Measurements from ENCODE around the gene GPC6.

GPC6 gene

DNA sequence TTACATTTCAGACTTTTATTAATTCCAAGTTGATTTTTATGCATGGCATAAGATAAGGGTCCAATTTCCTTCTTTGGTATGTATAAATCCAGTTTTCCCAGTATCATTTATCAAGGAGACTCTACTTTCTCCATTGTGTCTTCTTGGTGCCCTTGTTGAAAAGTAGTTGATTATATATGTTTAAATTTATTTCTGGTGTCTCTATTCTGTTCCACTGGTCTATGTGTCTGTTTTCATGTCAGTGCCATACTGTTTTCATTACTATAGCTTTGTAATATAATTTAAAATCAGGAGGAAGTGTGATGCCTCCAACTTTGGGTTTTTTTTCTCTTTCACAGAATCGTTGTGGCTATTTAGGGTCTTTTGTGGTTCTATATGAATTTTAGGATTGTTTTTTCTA is 1019.9 kb downstream of the GPC6 start:
- no peak overlapping the region for H3K4me3 ChIP-seq (ENCODE audit: low read depth, low read length)
- TF ChIP-seq, protein P1, sequence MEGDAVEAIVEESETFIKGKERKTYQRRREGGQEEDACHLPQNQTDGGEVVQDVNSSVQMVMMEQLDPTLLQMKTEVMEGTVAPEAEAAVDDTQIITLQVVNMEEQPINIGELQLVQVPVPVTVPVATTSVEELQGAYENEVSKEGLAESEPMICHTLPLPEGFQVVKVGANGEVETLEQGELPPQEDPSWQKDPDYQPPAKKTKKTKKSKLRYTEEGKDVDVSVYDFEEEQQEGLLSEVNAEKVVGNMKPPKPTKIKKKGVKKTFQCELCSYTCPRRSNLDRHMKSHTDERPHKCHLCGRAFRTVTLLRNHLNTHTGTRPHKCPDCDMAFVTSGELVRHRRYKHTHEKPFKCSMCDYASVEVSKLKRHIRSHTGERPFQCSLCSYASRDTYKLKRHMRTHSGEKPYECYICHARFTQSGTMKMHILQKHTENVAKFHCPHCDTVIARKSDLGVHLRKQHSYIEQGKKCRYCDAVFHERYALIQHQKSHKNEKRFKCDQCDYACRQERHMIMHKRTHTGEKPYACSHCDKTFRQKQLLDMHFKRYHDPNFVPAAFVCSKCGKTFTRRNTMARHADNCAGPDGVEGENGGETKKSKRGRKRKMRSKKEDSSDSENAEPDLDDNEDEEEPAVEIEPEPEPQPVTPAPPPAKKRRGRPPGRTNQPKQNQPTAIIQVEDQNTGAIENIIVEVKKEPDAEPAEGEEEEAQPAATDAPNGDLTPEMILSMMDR (IDR thresholded peaks at IDR 0.05; ENCODE audit: low read depth, low read length), result no peak

DNA sequence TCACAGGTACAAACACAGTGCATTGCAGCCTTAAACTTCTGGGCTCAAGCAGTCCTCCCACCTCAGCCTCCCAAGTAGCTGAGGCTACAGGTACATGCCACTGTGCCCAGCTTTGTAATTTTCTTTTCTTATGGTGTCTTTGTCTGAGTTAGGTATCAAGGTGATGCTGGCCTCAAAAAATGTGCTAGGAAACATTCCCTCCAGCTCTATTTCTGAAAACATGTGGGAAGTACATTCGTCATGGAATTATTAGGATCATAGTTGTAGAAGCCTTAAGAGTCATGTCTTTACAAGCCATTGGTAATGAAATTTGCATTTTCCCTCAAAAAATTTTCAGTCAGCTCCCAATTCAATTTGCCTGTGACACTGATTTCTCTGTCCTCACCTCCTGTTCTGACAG is 1021.3 kb downstream of the GPC6 start:
- H3K4me3 ChIP-seq (ENCODE audit: low read depth, low read length), result no peak overlapping the region
- TF ChIP-seq, protein P1 (IDR thresholded peaks at IDR 0.05; ENCODE audit: low read depth, low read length), result no peak

DNA sequence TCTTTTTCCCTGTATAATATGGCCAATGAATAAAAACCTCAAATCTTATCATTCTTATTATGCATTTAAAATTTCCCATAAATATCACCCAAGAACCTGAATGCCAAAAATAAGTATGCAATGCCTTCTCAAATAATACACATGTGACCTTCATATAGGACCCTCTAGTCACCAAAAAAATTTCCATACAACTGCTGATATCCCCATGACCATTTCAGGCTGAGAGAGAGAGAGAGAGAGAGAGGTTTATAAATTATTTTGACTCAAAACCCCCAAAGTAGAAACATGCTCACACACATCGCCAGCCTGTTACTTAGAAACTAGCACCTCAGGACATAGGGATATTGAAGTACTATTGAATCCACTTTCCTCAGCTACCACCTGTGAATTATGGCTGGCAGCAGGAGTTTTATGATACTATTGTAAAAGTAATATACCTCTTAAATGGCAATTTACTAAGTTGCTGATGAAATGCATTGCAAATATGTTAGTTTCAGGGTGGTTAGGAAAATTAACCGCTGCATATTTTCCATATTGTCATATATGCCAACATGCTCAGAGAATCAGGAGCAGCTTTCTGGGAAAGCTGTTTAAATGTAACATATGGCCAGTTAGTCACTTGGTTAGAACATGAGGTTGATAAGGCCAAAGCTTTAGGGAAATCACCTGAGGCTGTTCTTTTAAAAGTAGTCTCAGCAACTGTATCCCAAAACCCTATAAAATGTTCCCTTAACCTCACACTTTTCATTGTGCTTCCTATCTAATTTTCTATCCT is 1022.0 kb downstream of the GPC6 start:
- TF ChIP-seq, protein P1 (IDR thresholded peaks at IDR 0.05; ENCODE audit: low read depth, low read length), result no peak

DNA sequence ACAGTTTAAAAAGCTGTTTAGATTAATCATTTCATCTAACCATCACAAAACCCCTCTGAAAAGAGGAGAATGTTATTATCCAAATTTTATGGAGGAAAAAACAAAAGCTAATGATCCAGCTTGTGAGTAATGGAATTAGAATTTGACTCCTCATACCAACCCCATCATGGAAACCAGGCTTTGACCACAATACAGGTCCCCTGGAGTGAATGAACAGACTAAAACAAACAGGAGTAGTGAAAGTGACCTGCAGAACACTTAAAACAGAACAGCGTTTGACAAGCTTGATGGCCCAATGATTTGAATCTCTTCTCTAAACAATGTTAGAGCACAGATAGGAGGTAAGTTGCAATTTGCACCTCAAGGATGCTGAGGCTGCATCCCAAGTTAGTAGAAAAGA is 1022.9 kb downstream of the GPC6 start:
- TF ChIP-seq, protein P1 (IDR thresholded peaks at IDR 0.05; ENCODE audit: low read depth, low read length), result no peak
- no peak overlapping the region for H3K4me3 ChIP-seq (ENCODE audit: low read depth, low read length)

More for the DNA sequence above, 1022.0 kb downstream of the GPC6 start:
- no peak overlapping the region for H3K4me3 ChIP-seq (ENCODE audit: low read depth, low read length)

DNA sequence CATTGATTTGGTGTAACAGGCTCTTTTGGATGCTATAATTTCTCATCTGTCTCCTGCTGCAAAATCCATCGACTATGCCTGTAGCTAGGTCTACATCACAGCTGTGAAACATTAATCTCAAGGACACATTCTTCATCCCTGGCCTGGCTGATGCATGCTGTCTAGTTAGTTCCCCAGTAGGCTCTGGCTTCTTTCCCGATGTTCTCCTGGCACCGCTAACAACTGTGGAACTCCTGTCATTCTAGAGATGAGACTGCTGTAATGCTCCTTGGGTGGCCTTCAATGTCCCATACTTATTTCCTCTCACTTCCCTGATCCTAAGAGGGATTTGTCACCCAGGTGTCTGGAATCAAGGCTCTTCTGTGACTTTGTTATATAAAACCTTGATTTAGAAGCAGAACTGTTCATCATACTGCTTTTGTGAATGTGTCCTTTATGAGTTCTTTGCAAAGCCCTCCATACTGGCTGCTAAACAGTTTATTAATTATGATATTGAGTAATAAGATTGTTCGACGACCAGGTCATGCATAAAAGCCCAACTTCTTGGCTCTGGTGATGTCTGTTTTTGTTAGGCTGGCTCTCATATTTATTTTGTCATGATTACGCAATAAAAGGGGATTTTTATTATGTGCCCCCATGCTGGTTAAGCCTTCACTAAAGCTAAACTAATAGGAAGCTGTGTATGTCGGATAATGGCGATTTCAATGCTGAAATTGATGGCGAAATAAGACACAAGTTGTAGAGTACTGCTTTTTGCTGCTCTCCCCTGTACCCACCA is 1025.4 kb downstream of the GPC6 start:
- TF ChIP-seq, protein P1 (IDR thresholded peaks at IDR 0.05; ENCODE audit: low read depth, low read length), result no peak
- H3K4me3 ChIP-seq (ENCODE audit: low read depth, low read length), result no peak overlapping the region

DNA sequence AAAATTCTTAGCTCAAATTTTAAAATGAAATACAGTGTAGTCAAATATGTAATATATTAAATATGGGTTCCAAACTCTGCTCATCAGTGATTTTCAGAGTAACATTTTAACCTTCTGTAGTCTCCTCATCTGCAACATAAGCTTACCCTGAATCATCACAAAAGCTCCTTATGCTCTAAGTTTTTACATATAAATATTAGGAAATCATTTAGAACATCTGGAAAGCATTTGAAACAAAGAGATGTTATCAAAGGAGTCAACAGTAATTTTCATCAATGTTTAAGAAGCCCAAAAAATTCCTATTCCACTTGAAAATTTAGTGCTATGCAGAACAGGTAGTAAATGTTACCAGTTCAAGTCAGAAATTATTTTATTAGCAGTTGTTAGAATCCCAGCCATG is 1028.1 kb downstream of the GPC6 start:
- no peak overlapping the region for H3K4me3 ChIP-seq (ENCODE audit: low read depth, low read length)
- TF ChIP-seq, protein P1 (IDR thresholded peaks at IDR 0.05; ENCODE audit: low read depth, low read length), result no peak

DNA sequence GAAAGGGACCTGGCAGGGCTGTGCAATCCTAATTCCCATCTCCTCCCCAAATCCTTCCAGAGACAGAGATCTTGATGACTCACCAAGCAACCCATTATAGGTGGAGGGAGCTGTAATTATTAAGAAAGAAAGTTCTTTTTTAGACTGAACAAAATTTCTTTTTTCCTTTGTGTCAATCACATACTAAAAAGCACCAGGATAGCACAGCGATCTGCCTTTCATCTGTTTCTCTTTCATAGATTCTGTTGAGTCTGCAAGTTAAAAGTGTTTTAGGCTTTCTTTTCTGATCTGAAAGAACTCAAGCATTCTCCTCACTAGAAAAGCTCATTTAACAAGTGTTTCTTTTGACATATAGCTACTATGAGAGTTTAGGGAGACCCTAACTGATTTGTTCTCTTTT is 1030.1 kb downstream of the GPC6 start:
- TF ChIP-seq, protein P1 (IDR thresholded peaks at IDR 0.05; ENCODE audit: low read depth, low read length), result no peak
- H3K4me3 ChIP-seq (ENCODE audit: low read depth, low read length), result no peak overlapping the region

All from WI38 (cell line).